Chondrocyte (in vitro differentiated cells): ENCODE data around the gene PLAGL2. TPM values are rescaled to one million over a fixed set of nuclear protein-coding genes. Genes with fewer than 3 reads are reported as not detected.

Experiments
- DNase-seq: peaks from one replicate; pipeline ENCODE4 v3.0.0; 2021; ENCODE audit warnings: mixed read lengths, low spot score
- H3K27ac Mint-ChIP-seq: one replicate; pipeline ENCODE4 v1.8.0; 2021; ENCODE audit warnings: mild to moderate bottlenecking, moderate library complexity, mixed read lengths; ENCODE audit not compliant: unreplicated experiment
- H3K27me3 Mint-ChIP-seq: 2 replicates; pipeline ENCODE4 v1.8.0; 2021; ENCODE audit warnings: low read depth, mixed read lengths
- H3K36me3 Mint-ChIP-seq: 2 replicates; pipeline ENCODE4 v1.8.0; 2021; ENCODE audit warnings: low read depth, mixed read lengths
- H3K4me1 Mint-ChIP-seq: 2 replicates; pipeline ENCODE4 v1.8.0; 2021; ENCODE audit warnings: low read depth, mild to moderate bottlenecking, mixed read lengths
- H3K4me3 Mint-ChIP-seq: one replicate; pipeline ENCODE4 v1.8.0; 2021; ENCODE audit warnings: mild to moderate bottlenecking, moderate library complexity, mixed read lengths; ENCODE audit not compliant: unreplicated experiment
- H3K9me3 Mint-ChIP-seq: 2 replicates; pipeline ENCODE4 v1.8.0; 2021; ENCODE audit warnings: low read depth, mixed read lengths
- CTCF ChIP-seq: fragments of 200-600 bp; sonication (generic); IDR thresholded peaks from 2 replicates; pipeline ENCODE4 v1.5.0; 2021; ENCODE audit warnings: antibody characterized with exemption, mild to moderate bottlenecking, moderate library complexity
- total RNA-seq: library from RNA; stranded (reverse); gene quantifications from 3 replicates; pipeline ENCODE4 v1.2.1, GENCODE V29; 2021

PLAGL2 gene
- total RNA-seq, 1 donor from 2014 or later, result 16.4 TPM

GRCh38 chr20:32218156-32218900, 10.8 kb upstream of the PLAGL2 start:
- no peak for DNase-seq
- H3K9me3 Mint-ChIP-seq, result no peaks in the 10 kb centered on the region
- H3K4me1 Mint-ChIP-seq, result no peaks in the 10 kb centered on the region
- no peak overlapping the region for H3K4me3 Mint-ChIP-seq
- no peaks in the 10 kb centered on the region for H3K27me3 Mint-ChIP-seq
- H3K27ac Mint-ChIP-seq, result no peak overlapping the region
- H3K36me3 Mint-ChIP-seq, result peaks cover 45% of the 10 kb centered on the region
- no peak for TF ChIP-seq CTCF

- H3K4me1 Mint-ChIP-seq, result no peaks in the 10 kb centered on the region
- TF ChIP-seq CTCF, result no peak
- no peak overlapping the region for H3K4me3 Mint-ChIP-seq
- peaks cover 45% of the 10 kb centered on the region for H3K36me3 Mint-ChIP-seq
- DNase-seq, result no peak
- H3K9me3 Mint-ChIP-seq, result no peaks in the 10 kb centered on the region
- H3K27ac Mint-ChIP-seq, result no peak overlapping the region
- no peaks in the 10 kb centered on the region for H3K27me3 Mint-ChIP-seq
Observed at GRCh38 chr20:32216179-32217142, 8.9 kb upstream of the PLAGL2 start.

GRCh38 chr20:32215729-32216128, 8.2 kb upstream of the PLAGL2 start:
- H3K27ac Mint-ChIP-seq, result no peak overlapping the region
- no peaks in the 10 kb centered on the region for H3K9me3 Mint-ChIP-seq
- no peaks in the 10 kb centered on the region for H3K4me1 Mint-ChIP-seq
- no peaks in the 10 kb centered on the region for H3K27me3 Mint-ChIP-seq
- H3K36me3 Mint-ChIP-seq, result peaks cover 46% of the 10 kb centered on the region
- H3K4me3 Mint-ChIP-seq, result no peak overlapping the region
- TF ChIP-seq CTCF, result no peak
- DNase-seq, result no peak

- no peak for TF ChIP-seq CTCF
- no peak for DNase-seq
- Mint-ChIP-seq H3K4me3 (no peak overlapping the region), H3K27me3 (no peaks in the 10 kb centered on the region), H3K27ac (no peak overlapping the region), H3K36me3 (peaks cover 44% of the 10 kb centered on the region), H3K9me3 (no peaks in the 10 kb centered on the region), H3K4me1 (peaks cover 1% of the 10 kb centered on the region)
Observed at GRCh38 chr20:32215147-32215546, 7.6 kb upstream of the PLAGL2 start.

GRCh38 chr20:32213870-32214269, 6.3 kb upstream of the PLAGL2 start:
- no peak overlapping the region for H3K4me3 Mint-ChIP-seq
- no peak for TF ChIP-seq CTCF
- peaks cover 36% of the 10 kb centered on the region for H3K36me3 Mint-ChIP-seq
- H3K27ac Mint-ChIP-seq, result no peak overlapping the region
- no peaks in the 10 kb centered on the region for H3K27me3 Mint-ChIP-seq
- DNase-seq, result no peak
- H3K4me1 Mint-ChIP-seq, result peaks cover 14% of the 10 kb centered on the region
- no peaks in the 10 kb centered on the region for H3K9me3 Mint-ChIP-seq
